GM21737 (cell line): Measurements from ENCODE around the gene KIF3C.
A peak's percentile ranks its signal among the peaks of the same experiment; 100 is the strongest.
"Not testable (repeated sequence)": the region's sequence is repeated elsewhere in the genome, so short reads cannot be mapped to it uniquely, and the experiment has no call there.

ENCODE experiments used
- ATAC-seq: cut with Tn5 transposase; IDR thresholded peaks from one replicate; pipeline ENCODE4 v1.9.1; 2021; ENCODE audit warnings: mild to moderate bottlenecking, moderate library complexity; ENCODE audit not compliant: unreplicated experiment

Gene KIF3C

DNA sequence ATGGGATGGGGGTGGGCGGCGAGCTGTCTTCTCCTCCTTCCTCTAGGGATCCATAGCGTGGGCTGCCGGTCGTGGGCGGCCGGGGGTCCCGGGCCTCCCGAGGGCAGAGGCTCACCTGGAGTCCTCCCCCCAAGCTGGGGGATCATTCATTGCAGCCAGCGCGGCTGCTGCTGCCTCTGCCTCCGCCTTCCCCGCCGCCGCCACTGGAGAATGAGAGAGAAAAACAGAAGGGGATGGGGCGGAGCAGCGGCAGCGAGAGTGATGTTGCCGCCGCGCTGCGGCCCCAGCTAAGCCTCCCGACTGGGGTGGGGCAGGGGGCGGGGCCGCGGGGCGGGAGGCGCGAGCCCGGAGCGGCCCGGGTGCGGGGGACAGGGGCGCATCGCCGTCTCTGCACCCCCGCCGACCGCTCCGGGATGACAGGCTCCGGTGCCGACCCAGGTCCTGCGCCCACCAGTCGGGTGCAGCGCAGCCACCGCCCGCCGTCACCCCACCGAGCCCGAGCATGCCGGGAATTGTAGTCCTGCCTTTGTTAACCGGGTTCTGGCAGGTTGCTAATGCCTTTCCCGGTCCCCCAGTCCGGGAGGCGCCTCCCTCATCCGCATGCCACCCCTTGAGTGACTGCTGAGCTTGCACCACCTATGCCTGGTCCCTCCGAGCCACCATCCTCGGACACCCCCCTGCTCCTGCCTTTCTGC lies at the start of gene KIF3C:
Gene KIF3C (minus strand): TSS at position 225 of the 695 bp plus-strand sequence. CDS start 580 bp downstream, outside the sequence.
- peak; percentile 55 for ATAC-seq

DNA sequence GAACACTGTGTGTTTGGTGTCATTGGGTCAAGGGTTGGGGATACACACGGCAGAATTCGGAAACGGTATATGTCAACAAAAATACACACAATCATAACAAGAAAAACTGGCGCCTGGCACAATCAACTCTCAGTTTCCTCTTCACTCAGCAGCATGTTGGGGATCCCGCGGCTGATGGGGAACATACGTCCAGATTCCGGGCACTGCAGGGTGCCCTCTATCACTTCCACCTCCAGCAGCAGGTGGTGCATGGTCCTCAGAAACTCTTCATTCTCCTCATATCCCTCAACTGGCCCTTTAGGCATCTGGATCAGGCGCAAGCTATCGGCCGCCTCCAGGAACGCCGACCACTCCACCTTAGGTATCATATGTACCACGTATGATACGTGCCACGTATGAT lies 45.8 kb upstream of the KIF3C start:
- ATAC-seq: not testable (repeated sequence)

DNA sequence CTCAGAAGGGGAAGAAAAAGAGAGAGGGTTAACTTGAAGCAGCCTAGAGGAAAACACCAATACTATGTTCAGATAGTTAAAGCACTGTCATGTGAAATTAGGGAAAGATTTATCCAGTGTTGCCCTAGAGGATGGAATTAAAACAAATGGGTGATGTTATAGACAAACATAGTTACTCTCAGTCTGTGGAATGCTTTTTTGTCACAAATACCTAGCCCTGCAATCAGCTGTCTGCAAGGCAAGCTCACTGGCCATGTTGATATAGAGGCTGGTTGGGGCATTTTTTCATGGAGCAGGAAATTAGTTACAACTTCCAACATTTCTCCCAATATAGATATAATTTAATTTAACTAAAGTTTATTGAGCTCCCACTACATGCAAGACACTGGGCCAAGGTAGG lies 43.2 kb upstream of the KIF3C start:
- no peak for ATAC-seq

DNA sequence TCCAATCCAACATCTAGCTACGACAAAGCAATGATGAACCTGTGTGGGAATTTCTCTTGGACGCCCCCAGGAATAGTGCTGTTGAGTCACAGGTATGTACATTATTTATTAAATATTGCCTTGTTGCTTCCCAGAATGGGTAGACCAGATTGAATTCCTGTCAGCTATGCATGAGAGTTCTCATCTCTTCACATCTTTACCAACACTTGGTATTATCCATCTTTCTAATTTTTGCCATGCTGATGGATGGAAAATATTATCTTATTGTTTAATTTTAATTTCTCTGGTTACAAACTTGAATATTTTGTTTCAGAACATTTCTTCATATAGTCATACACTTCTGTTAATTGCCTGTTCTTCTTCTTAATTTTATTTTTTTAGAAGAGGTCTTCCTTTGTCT lies 42.0 kb upstream of the KIF3C start:
- no peak for ATAC-seq

DNA sequence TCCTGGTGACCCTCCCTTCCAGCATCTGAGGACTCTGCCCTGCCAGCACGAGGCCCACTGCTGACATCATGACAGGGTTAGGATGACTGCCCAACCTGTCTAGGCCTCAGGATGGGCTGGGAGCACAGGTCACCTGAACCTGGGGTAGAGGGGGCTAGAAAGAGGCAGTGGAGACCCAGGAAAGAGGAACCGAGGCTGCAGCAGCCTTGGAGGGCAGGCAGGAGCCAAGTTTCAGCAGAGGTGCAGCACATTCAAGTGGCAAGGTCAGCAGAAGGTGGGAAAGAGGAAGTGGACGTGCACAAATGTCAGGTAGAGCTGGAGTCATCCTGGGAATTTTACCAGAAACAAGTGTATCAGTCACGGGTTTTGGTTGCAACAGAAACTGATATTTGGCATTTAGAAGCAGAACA lies 37.9 kb upstream of the KIF3C start:
- no peak for ATAC-seq

DNA sequence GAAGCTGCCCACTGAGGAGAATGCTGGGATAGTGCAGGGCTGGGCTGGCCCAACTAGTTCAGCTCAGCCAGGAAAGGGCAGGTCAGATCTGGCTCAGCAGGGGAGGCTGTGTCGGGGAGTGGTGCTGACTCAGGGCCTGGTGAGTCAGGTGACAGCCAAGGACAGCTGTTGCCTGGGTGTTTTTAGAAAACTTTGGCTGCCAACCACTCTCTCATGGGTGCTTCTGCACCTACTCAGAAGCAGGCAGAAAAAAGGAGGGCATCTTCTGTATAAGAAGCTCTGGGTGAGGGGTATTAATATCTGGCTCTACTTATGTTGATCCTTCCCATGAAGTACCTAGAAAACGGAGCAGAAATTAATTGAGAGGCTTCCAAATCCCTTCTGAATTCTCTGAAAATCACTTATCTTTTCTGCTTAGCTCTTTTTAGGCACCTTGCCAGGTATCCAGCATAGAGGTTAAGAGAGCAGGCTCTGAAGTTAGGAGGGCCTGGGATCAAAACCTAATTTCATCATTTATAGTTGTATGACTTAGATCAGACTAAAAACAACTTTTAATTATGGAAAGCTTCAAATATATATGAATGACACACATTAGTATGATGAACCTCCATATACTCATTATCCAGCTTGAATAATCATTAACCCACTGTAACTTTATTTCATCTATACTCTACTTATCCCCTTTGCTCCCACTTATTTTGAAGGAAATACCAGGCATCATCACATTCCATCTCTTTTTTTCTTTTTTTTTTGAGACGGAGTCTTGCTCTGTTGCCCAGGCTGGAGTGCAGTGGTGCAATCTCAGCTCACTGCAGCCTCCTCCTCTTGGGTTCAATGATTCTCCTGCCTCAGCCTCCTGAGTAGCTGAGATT lies 36.1 kb upstream of the KIF3C start:
- no peak for ATAC-seq

DNA sequence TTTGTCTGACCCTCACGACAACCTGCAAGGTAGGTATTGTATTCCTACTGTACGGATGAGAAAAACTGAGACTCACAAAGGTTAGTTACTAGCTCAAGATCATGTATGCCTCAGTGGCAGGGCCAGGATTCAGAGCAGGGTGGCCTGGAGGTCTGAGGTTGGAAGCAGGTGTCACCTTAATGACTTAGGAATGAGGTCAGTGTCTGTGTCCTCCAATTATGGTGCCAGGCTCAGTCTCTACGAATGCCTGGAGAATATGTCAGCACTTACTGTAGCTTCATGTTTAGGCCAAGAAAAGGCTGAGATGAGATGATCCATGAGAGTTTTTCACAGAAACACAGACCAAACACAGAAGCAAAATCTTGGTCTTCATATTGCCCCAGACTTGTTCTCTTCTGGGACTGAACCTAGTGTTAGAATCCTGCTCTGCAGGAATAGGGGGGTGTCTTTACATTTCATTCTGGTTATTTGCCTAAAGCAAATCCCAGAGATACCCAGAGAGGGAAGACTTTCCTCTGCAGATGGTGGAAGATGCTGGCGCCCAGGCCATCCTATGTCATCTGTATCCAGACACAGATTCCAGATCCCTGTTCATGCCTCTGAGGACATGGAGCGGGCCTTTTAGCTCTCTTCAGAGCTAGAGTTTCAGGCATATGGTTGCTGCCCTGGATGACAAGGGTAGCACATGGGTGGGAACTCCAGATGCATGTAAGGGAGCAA lies 35.3 kb upstream of the KIF3C start:
- no peak for ATAC-seq

DNA sequence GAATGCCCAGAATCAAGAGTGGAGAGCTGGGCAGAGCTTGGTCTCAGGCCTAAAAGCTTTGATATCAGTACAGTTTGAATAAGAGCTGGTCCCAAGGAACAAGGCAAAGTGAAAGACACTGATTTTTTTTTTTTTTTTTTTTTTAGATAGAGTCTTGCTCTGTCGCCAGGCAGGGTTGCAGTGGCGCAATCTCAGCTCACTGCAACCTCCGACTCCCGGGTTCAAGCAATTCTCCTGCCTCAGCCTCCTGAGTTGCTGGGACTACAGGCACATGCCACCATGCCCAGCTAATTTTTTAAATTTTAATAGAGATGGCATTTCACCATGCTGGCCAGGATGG lies 34.4 kb upstream of the KIF3C start:
- ATAC-seq: not testable (repeated sequence)

DNA sequence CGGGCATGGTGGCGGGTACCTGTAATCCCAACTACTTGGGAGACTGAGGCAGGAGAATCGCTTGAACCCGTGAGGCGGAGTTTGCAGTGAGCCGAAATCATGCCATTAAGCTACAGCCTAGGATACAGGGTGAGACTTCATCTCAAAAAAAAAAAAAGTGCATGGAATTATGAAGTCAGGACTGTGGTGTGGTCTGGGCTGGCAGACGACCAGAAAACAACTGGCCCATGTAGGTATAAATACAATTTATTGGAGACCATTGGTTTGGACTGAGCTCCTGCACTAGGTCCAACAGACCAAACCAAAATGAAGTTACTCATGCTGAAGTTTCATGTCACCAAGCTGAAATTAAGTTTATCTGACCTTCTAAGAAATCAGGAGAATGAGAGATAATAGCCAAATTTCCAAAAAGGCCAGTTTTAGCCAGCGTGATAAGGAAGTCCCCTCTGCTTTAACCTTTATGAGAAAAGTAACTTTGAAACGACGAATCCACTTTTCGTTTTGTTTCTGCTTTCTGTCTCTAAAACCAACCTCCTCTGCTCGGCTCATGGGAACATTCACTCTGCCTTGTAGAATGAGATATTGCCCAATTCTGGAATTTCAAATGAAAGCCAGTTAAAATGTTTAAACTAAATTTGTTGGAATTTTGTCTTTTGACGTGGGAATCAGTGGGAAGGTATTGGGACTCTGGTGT lies 33.9 kb upstream of the KIF3C start:
- ATAC-seq: no peak

DNA sequence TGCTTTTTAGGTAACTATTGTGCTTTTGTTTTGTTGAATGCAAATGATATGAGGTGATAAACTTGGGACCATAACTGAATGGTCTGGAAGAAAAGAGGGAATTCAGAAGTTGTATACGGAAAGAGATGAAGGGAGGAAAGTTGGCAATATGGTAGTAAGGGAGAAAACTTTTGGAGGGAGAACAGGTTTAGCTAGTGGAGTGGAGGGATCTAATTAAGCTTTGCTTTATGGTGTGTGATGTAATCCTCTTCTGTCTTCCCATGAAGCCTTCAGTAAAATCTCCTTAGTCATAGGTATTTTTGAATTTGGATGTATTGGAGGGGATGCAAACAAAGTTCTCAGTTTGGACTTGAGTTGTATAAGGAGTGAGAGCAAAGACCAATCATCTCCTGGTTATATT lies 31.4 kb upstream of the KIF3C start:
- no peak for ATAC-seq

DNA sequence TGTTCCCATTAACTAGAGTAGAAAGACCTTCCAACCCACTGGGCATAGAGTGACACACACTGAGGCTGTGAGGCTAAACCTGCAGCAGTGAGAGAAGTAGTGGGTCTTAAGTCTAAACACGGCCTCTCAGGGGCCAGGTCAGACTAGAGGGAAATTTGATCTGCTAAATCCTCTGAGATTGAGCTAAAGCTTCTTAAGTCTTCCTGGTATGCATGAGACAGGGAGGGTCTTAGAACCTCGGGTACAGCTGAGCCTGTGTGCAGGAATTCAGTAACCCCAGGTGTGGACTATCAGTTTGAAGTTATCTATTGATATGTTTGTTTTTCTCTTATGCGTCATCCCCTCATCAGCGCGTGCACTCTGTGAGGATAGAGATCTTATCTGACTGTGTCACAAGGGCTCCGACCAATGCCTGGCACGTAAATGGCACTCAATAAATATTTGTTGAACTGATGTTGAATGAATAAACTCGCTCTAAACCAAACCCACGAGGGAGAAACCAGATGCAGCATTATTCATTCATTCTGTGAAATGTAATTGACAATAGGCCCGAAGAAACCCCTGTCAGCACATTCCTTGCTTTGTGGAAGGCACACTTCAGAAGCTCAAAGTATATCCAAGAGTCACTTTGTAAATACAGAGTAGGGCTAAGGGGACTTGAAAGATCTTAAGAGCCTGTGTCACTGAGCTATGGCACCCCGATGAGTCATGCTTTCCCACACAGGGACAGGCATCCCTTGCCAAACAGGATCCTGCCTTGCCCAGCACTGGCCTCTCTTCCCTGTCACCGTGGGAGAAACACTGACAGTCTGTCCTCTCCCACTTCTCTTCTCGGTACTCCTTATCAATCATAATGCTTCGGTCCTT lies 29.9 kb upstream of the KIF3C start:
- ATAC-seq: no peak

DNA sequence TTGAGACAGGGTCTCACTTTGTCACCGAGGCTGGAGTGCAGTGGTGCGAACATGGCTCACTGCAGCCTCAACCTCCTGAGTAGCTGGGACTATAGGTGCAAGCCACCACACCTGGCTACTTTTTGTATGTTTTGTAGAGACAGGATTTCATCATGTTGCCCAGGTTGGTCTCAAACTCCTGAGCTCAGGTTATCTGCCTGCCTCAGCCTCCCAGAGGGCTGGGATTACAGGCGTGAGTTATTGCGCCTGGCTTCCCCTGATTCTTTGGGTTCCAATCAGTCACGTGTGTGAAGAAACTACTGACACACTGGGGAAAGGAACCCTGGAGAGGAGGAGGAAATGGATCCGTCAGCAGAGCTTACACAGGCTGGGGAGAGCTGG lies 29.3 kb upstream of the KIF3C start:
- no peak for ATAC-seq

DNA sequence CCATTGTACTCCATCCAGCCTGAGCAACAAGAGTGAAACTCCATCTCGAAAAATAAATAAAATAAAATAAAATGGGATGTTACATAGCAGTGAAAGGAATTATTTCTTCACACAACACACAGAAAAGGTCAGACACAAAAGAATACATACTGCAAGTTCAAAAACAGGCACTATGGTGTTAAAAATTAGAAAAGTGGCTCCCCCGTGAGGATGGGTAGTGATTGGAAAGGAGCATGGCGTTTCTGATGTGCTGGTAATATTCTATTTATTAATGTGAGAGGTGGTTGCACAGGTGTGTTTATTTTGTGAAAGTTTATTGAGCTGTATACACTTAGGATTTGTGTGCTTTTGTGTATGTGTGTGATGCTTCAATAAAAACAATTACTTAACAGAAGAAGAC lies 28.6 kb upstream of the KIF3C start:
- ATAC-seq: no peak

DNA sequence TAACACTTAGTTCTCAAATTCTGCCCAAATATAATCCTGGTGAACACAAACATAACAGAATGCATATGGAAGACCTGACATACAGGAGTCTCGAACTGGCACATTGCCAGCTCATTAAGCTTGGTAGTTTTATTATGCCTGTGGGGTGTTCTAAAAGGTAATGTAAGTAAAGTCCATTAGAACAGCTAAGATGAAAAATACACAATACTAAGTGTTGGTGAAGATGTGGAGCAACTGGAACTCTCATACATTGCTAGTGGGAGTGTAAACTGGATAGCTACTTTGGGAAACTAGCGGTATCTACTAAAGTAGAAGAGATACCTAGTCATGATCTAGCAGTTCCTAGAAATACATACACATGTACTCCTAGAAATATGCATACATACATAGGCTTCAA lies 27.3 kb upstream of the KIF3C start:
- ATAC-seq: no peak

DNA sequence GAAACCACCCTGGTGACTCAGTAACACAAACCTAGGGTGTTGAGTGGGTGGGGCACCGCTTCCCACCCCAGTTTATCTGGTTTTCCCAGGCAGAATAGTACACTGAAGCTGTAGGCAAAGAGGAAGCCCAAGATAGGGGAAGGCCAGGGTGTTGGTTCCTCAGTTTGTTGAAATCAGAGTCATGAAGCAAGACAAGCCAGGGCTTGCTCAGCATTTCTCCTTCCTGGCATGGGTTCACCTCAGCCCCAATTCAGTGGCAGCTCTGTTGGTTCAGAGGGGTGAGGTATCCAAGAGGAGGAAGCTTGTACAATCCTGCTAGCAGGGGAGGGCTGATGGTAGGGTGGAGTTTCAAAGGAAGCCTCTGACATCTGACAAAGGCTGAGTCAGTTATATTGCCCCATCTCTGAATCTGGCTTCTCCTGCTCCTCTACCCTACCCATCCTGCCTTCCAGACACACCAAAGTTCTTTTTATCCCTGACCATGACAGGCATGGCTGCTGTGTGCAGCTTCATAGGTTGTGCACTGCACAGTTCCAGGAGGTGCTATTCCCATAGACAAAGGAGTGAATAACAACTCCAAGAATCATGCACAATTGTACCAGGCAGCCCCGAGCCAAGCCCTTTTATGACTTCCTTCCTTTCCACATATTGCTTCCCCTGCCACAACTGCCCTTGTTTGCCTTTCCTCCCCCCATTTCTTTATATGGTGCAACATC lies 26.7 kb upstream of the KIF3C start:
- no peak for ATAC-seq

DNA sequence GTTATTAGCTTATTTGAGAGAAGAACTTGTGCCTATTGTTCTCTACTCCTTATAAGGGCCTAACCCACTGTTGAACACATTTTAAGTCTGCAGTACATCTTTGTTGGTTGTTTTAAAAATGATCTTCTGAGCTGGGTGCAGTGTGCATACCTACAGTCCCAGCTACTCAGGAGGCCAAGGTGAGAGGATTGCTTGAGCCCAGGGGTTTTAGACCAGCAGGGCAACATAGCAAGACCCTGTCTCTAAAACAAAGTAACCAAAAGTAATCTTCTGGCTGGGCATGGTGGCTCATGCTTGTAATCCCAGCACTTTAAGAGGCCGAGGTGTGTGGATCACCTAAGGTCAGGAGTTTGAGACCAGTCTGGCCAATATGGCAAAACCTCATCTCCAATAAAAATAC lies 25.8 kb upstream of the KIF3C start:
- ATAC-seq: no peak

DNA sequence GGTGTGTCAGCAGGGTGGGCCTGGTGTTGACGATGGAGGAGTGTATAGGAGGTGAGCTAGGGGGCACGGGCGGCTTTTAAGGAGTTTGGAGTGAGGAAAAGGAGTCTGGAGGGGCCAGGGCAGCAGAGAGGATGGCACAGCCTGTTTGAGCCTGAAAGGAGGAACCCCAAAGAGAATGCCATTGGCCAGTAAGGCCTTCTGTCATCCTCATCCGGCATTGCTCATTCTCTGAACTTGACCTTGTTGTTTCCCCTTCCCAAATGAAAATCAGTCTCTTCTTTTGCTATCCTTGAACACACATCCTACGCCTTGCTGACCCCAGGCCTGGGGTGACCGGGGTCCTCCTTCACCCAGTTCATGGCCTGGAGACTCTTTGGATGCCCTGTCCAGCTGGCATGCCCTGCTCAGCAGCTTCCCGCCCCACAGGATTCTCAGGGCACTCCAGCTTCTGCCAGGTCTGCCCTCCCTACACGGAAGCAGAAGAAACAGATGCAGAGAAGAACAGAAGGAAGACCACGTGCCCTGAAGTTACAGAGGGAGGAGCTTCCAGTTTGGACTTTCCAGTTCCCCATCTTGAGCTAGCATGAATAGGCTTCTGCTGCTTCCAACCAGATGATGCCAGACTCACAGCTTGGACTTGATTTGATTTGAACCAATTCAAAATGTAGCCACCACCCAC lies 20.5 kb upstream of the KIF3C start:
- ATAC-seq: no peak

DNA sequence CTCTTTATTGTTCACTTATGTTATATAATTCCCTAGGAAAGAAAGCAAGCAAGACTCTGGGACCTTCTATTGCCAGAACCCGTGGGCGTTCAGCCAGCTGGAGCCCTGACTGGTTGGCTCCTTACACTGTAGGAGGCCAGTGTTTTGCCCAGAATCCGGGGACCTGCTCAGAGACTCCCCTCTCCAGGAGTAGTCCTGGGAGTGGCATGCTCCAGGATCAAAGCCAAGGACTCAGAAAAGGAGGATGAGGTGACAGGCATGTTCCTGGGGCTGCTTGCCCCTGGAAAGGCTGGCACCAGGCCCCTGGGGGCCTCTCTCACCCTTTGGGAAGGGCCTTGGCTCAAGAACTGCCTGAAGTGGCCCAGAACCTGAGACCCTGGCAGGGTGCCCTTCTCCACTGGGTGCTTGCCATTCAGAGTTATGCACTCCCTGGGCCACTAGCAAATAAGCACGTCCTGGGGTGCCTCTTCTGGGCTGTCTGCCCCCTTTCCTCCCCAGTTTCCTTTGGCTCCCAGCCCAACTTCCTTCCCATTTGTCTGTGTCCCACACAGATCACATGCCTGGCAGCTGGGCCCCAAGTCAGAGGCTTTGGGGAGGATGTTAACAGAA lies 19.6 kb upstream of the KIF3C start:
- no peak for ATAC-seq
